Loucy (cell line): ENCODE measurements around the gene CEP128.

Experiments
- H2AFZ ChIP-seq: fragments of 200-600 bp; sonication (generic); 2 replicates; pipeline ENCODE4 v1.6.0; 2016; ENCODE audit warnings: antibody characterized with exemption, mild to moderate bottlenecking, low read length, moderate library complexity
- H3F3A ChIP-seq: fragments of 200-600 bp; 2 replicates; pipeline ENCODE4 v1.6.0; 2016; ENCODE audit warnings: antibody characterized with exemption, low read depth, mild to moderate bottlenecking
- H3K27me3 ChIP-seq: fragments of 200-600 bp; sonication (generic); 2 replicates; pipeline ENCODE4 v1.6.1; 2014; ENCODE audit warnings: low read length, mild to moderate bottlenecking; ENCODE audit not compliant: insufficient read depth, poor library complexity, severe bottlenecking
- H3K36me3 ChIP-seq: fragments of 200-600 bp; sonication (generic); 2 replicates; pipeline ENCODE4 v1.6.1; 2016; ENCODE audit warnings: low read length; ENCODE audit not compliant: insufficient read depth
- H3K4me1 ChIP-seq: fragments of 200-600 bp; sonication (generic); 2 replicates; pipeline ENCODE4 v1.5.1; 2014; ENCODE audit warnings: low read length, mild to moderate bottlenecking; ENCODE audit not compliant: insufficient read depth, poor library complexity, severe bottlenecking
- H3K4me2 ChIP-seq: fragments of 200-600 bp; sonication (generic); 2 replicates; pipeline ENCODE4 v1.6.0; 2014; ENCODE audit warnings: antibody characterized with exemption, low read length, low read depth, mild to moderate bottlenecking; ENCODE audit not compliant: poor library complexity, severe bottlenecking
- H3K4me3 ChIP-seq: fragments of 200-600 bp; sonication (generic); 2 replicates; pipeline ENCODE4 v1.5.1; 2014; ENCODE audit warnings: low read length, mild to moderate bottlenecking, mixed read lengths; ENCODE audit not compliant: poor library complexity, severe bottlenecking
- H3K79me2 ChIP-seq: fragments of 200-600 bp; sonication (generic); 2 replicates; pipeline ENCODE4 v1.6.1; 2014; ENCODE audit warnings: low read length; ENCODE audit not compliant: insufficient read depth
- H3K9ac ChIP-seq: fragments of 200-600 bp; sonication (generic); 2 replicates; pipeline ENCODE4 v1.6.0; 2014; ENCODE audit warnings: mild to moderate bottlenecking, low read depth, low read length, moderate library complexity; ENCODE audit not compliant: poor library complexity, severe bottlenecking
- H3K9me2 ChIP-seq: fragments of 200-600 bp; sonication (generic); replicated peaks from 2 replicates; pipeline ENCODE4 v1.6.1; 2016; ENCODE audit warnings: low read depth, low read length, mixed read lengths
- H3K9me3 ChIP-seq: fragments of 200-600 bp; sonication (generic); 2 replicates; pipeline ENCODE4 v1.6.1; 2014; ENCODE audit warnings: mild to moderate bottlenecking, antibody characterized with exemption, low read length, low read depth; ENCODE audit not compliant: insufficient read depth
- H4K20me1 ChIP-seq: fragments of 200-600 bp; sonication (generic); 2 replicates; pipeline ENCODE4 v1.6.0; 2014; ENCODE audit warnings: antibody characterized with exemption, low read length, mild to moderate bottlenecking; ENCODE audit not compliant: insufficient read depth, poor library complexity, severe bottlenecking
- CTCF ChIP-seq: fragments of 200-600 bp; sonication (generic); conservative IDR thresholded peaks from 2 replicates; pipeline ENCODE4 v1.5.1; 2014; ENCODE audit warnings: mild to moderate bottlenecking, antibody characterized with exemption, low read length
- EZH2phosphoT487 ChIP-seq: fragments of 200-600 bp; IDR thresholded peaks from 2 replicates; pipeline ENCODE4 v1.6.1; 2018; ENCODE audit warnings: antibody characterized with exemption, mild to moderate bottlenecking, moderate library complexity, borderline replicate concordance

Gene CEP128

GRCh38 chr14:80521456-80521855, 420.1 kb downstream of the CEP128 start:
- Histone ChIP-seq H2AFZ (no peak overlapping the region), H3K9ac (no peak overlapping the region), H3K36me3 (peaks cover 10% of the 10 kb centered on the region), H3K4me1 (peaks cover 24% of the 10 kb centered on the region), H3K9me3 (no peaks in the 10 kb centered on the region), H4K20me1 (no peaks in the 10 kb centered on the region), H3K9me2 (no peaks in the 10 kb centered on the region), H3K27me3 (no peaks in the 10 kb centered on the region), H3K79me2 (no peaks in the 10 kb centered on the region), H3K4me3 (no peak overlapping the region), H3F3A (no peaks in the 10 kb centered on the region), H3K4me2 (no peak overlapping the region)
- no peak for TF ChIP-seq CTCF
- no peak for TF ChIP-seq EZH2phosphoT487

- H3K27me3 ChIP-seq = no peaks in the 10 kb centered on the region
- TF ChIP-seq EZH2phosphoT487 = no peak
- no peak for TF ChIP-seq CTCF
- H3K9me3 ChIP-seq = no peaks in the 10 kb centered on the region
- H3F3A ChIP-seq = no peaks in the 10 kb centered on the region
- peaks cover 3% of the 10 kb centered on the region for H3K36me3 ChIP-seq
- no peak overlapping the region for H3K9ac ChIP-seq
- no peaks in the 10 kb centered on the region for H3K9me2 ChIP-seq
- H4K20me1 ChIP-seq = no peaks in the 10 kb centered on the region
- H3K4me2 ChIP-seq = no peak overlapping the region
- no peak overlapping the region for H2AFZ ChIP-seq
- peaks cover 24% of the 10 kb centered on the region for H3K4me1 ChIP-seq
- no peak overlapping the region for H3K4me3 ChIP-seq
- H3K79me2 ChIP-seq = no peaks in the 10 kb centered on the region
Measured at GRCh38 chr14:80519002-80519401, 422.5 kb downstream of the CEP128 start.

GRCh38 chr14:80518173-80518572, 423.4 kb downstream of the CEP128 start:
- Histone ChIP-seq H3K9me2 (no peaks in the 10 kb centered on the region), H3K27me3 (no peaks in the 10 kb centered on the region), H4K20me1 (no peaks in the 10 kb centered on the region), H3K36me3 (no peaks in the 10 kb centered on the region; the same call in none of the 2 replicates), H3K4me1 (peaks cover 20% of the 10 kb centered on the region), H2AFZ (no peak overlapping the region), H3K9ac (no peak overlapping the region), H3K4me2 (no peak overlapping the region), H3F3A (no peaks in the 10 kb centered on the region), H3K79me2 (no peaks in the 10 kb centered on the region), H3K9me3 (0 out of 2 replicates have a peak, but pooled peaks cover 2% of the 10 kb centered on the region), H3K4me3 (no peak overlapping the region)
- no peak for TF ChIP-seq CTCF
- TF ChIP-seq EZH2phosphoT487 = no peak
